HEK293 (cell line): ENCODE measurements around the gene SMARCB1.

ENCODE experiments used
- CTCF ChIA-PET: fragments of 350-600 bp; formaldehyde crosslinking; extraction: SDS; loops from one replicate; lab custom pipeline; 2021; ENCODE audit warnings: antibody characterized with exemption; lab: Yijun Ruan, JAX
- POLR2A ChIA-PET: fragments of 300-600 bp; formaldehyde crosslinking; extraction: SDS; loops from one replicate; lab custom pipeline; 2020; ENCODE audit warnings: antibody characterized with exemption, inconsistent platforms; lab: Yijun Ruan, JAX
- H3K27ac ChIP-seq: fragments of 200-500 bp; sonication (Bioruptor generic); 2 replicates; pipeline ENCODE4 v1.5.1; 2014; ENCODE audit warnings: low read depth, low read length, control low read depth, inconsistent platforms; ENCODE audit errors: extremely low read depth
- H3K36me3 ChIP-seq, 2 experiments: fragments of 200-500 bp in 1 of 2; sonication (Bioruptor generic) in 1 of 2; 1 replicate in 1 of 2; 2 replicates in 1 of 2; pipeline ENCODE4 v1.5.1; 2014 to 2017; ENCODE audit warnings: inconsistent platforms in 2 of 2, low read length in 2 of 2; ENCODE audit not compliant: control insufficient read depth in 2 of 2, insufficient read depth in 1 of 2
- H3K4me1 ChIP-seq: fragments of 200-500 bp; sonication (Bioruptor generic); 2 replicates; pipeline ENCODE4 v1.5.1; 2014; ENCODE audit warnings: mild to moderate bottlenecking, low read length, inconsistent platforms; ENCODE audit not compliant: control insufficient read depth, insufficient read depth
- H3K4me3 ChIP-seq: 2 replicates; pipeline ENCODE4 v1.5.1; 2011; ENCODE audit warnings: low read depth, mild to moderate bottlenecking, control low read depth, low read length, moderate library complexity
- H3K9me3 ChIP-seq: fragments of 200-500 bp; sonication (Bioruptor generic); 2 replicates; pipeline ENCODE4 v1.5.1; 2014; ENCODE audit warnings: low read depth, low read length, inconsistent platforms; ENCODE audit not compliant: control insufficient read depth, insufficient read depth
- FEZF1 ChIP-seq: fragments of 450-650 bp; formaldehyde crosslinking; IDR thresholded peaks from 2 replicates; pipeline ENCODE4 v1.5.1; 2016; ENCODE audit warnings: missing biosample characterization, missing genetic modification characterization
- GLIS1 ChIP-seq: fragments of 450-650 bp; formaldehyde crosslinking; IDR thresholded peaks from 2 replicates; pipeline ENCODE4 v1.5.1; 2016; ENCODE audit warnings: missing biosample characterization, missing genetic modification characterization
- MEIS1 ChIP-seq: sonication (generic); formaldehyde crosslinking; IDR thresholded peaks from 2 replicates; pipeline ENCODE4 v1.8.1; 2022; ENCODE audit warnings: missing genetic modification reagents, mild to moderate bottlenecking, borderline replicate concordance
- OSR2 ChIP-seq: fragments of 450-650 bp; formaldehyde crosslinking; IDR thresholded peaks from 2 replicates; pipeline ENCODE4 v1.5.1; 2016; ENCODE audit warnings: missing biosample characterization, missing genetic modification characterization
- REPIN1 ChIP-seq: fragments of 450-650 bp; formaldehyde crosslinking; IDR thresholded peaks from 2 replicates; pipeline ENCODE4 v1.5.1; 2017; ENCODE audit warnings: missing biosample characterization, missing genetic modification characterization, low read depth
- SCRT2 ChIP-seq: fragments of 450-650 bp; formaldehyde crosslinking; IDR thresholded peaks from 2 replicates; pipeline ENCODE4 v1.5.1; 2016; ENCODE audit warnings: missing biosample characterization, missing genetic modification characterization
- ZBTB48 ChIP-seq: fragments of 450-650 bp; formaldehyde crosslinking; IDR thresholded peaks from 2 replicates; pipeline ENCODE4 v1.5.1; 2016; ENCODE audit warnings: missing biosample characterization, missing genetic modification characterization
- ZFP41 ChIP-seq: fragments of 450-650 bp; formaldehyde crosslinking; IDR thresholded peaks from 2 replicates; pipeline ENCODE4 v1.5.1; 2016; ENCODE audit warnings: missing biosample characterization, missing genetic modification characterization, borderline replicate concordance
- ZNF121 ChIP-seq: fragments of 450-650 bp; formaldehyde crosslinking; IDR thresholded peaks from 2 replicates; pipeline ENCODE4 v1.5.1; 2016; ENCODE audit warnings: missing biosample characterization, missing genetic modification characterization
- ZNF132 ChIP-seq: fragments of 450-650 bp; formaldehyde crosslinking; IDR thresholded peaks from 2 replicates; pipeline ENCODE4 v1.5.1; 2017; ENCODE audit warnings: missing biosample characterization, missing genetic modification characterization, borderline replicate concordance
- ZNF174 ChIP-seq: fragments of 450-650 bp; formaldehyde crosslinking; IDR thresholded peaks from 2 replicates; pipeline ENCODE4 v1.5.0; 2017; ENCODE audit warnings: missing biosample characterization, mild to moderate bottlenecking, missing genetic modification characterization
- ZNF175 ChIP-seq: fragments of 450-650 bp; formaldehyde crosslinking; IDR thresholded peaks from 2 replicates; pipeline ENCODE4 v1.5.1; 2016; ENCODE audit warnings: missing biosample characterization, missing genetic modification characterization
- ZNF2 ChIP-seq: fragments of 450-650 bp; formaldehyde crosslinking; IDR thresholded peaks from 2 replicates; pipeline ENCODE4 v1.5.1; 2016; ENCODE audit warnings: missing biosample characterization, missing genetic modification characterization
- ZNF24 ChIP-seq: fragments of 450-650 bp; formaldehyde crosslinking; IDR thresholded peaks from 2 replicates; pipeline ENCODE4 v1.5.1; 2016; ENCODE audit warnings: missing biosample characterization, missing genetic modification characterization
- ZNF26 ChIP-seq: fragments of 450-650 bp; formaldehyde crosslinking; IDR thresholded peaks from 2 replicates; pipeline ENCODE4 v1.5.1; 2016; ENCODE audit warnings: missing biosample characterization, missing genetic modification characterization
- ZNF324 ChIP-seq: fragments of 450-650 bp; formaldehyde crosslinking; IDR thresholded peaks from 2 replicates; pipeline ENCODE4 v1.5.1; 2016; ENCODE audit warnings: missing biosample characterization, missing genetic modification characterization
- ZNF335 ChIP-seq: fragments of 450-650 bp; formaldehyde crosslinking; conservative IDR thresholded peaks from 2 replicates; pipeline ENCODE4 v1.5.1; 2016; ENCODE audit warnings: missing biosample characterization, missing genetic modification characterization
- ZNF341 ChIP-seq: fragments of 450-650 bp; formaldehyde crosslinking; IDR thresholded peaks from 2 replicates; pipeline ENCODE4; 2016; ENCODE audit warnings: low read depth, missing biosample characterization, missing genetic modification characterization
- ZNF658 ChIP-seq: fragments of 450-650 bp; formaldehyde crosslinking; IDR thresholded peaks from 2 replicates; pipeline ENCODE4; 2016; ENCODE audit warnings: missing biosample characterization, missing genetic modification characterization
- ZSCAN16 ChIP-seq: fragments of 450-650 bp; formaldehyde crosslinking; IDR thresholded peaks from 2 replicates; pipeline ENCODE4 v1.5.1; 2016; ENCODE audit warnings: missing biosample characterization, missing genetic modification characterization
- ZXDB ChIP-seq: fragments of 450-650 bp; formaldehyde crosslinking; IDR thresholded peaks from 2 replicates; pipeline ENCODE4 v1.5.1; 2016; ENCODE audit warnings: missing biosample characterization, missing genetic modification characterization
- TF ChIP-seq, protein P1 (sequence below): fragments of 450-650 bp; formaldehyde crosslinking; IDR thresholded peaks from 2 replicates; pipeline ENCODE4 v1.5.1; 2016; ENCODE audit warnings: missing biosample characterization, missing genetic modification characterization
- TF ChIP-seq, protein P2 (sequence below): fragments of 450-650 bp; formaldehyde crosslinking; IDR thresholded peaks from 2 replicates; pipeline ENCODE4 v1.5.1; 2016; ENCODE audit warnings: missing biosample characterization, missing genetic modification characterization
- TF ChIP-seq, protein P3 (sequence below): fragments of 450-650 bp; formaldehyde crosslinking; conservative IDR thresholded peaks from 2 replicates; pipeline ENCODE4 v1.5.1; 2016; ENCODE audit warnings: low read depth, missing biosample characterization, missing genetic modification characterization

Gene SMARCB1

DNA sequence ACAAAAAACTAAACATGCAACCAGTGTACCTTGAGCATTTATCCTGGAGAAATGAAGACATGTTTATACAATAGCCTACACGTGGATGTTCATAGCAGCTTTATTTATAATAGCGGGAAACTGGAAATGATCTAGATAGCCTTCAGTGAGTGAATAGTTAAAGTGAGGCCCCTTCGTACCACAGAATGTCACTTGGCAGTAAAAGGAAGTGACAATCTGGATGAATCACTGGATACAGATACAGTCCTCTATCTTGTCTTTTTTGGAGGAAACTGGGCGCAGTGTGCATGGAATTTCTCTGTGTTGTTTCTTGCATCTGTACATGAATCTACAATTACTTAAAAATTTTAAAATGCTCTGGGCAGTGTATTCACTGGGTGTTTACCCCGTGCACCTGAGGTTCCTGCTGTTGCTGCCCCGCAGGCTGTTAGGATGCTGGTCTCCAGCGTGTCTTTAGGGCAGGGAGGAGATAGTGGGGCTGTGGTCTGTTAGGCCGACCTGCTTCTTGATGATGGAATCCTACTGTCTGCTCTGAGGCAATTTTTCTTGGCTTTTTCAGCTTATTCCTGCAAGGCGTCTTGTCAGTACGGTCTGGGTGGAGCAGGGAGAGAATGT lies 28.9 kb downstream of the SMARCB1 start:
- Histone ChIP-seq H3K4me1 (no peaks in the 10 kb centered on the region), H3K4me3 (no peak overlapping the region), H3K9me3 (no peaks in the 10 kb centered on the region), H3K27ac (no peak overlapping the region), H3K36me3 (peaks cover 47 to 82% of the 10 kb centered on the region in 2 experiments)
- POLR2A ChIA-PET = no interaction called here
- TF ChIP-seq ZNF2 (tag by site-specific recombination) = no peak
- no peak for TF ChIP-seq ZNF174 (tag by site-specific recombination)
- no peak for TF ChIP-seq ZXDB (tag by site-specific recombination)
- TF ChIP-seq ZNF658 (tag by site-specific recombination) = no peak
- TF ChIP-seq, protein P1, sequence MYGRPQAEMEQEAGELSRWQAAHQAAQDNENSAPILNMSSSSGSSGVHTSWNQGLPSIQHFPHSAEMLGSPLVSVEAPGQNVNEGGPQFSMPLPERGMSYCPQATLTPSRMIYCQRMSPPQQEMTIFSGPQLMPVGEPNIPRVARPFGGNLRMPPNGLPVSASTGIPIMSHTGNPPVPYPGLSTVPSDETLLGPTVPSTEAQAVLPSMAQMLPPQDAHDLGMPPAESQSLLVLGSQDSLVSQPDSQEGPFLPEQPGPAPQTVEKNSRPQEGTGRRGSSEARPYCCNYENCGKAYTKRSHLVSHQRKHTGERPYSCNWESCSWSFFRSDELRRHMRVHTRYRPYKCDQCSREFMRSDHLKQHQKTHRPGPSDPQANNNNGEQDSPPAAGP (tag by site-specific recombination) = no peak
- TF ChIP-seq FEZF1 = no peak
- TF ChIP-seq ZSCAN16 (tag by site-specific recombination) = no peak
- no peak for TF ChIP-seq SCRT2 (tag by site-specific recombination)
- TF ChIP-seq ZNF324 = no peak
- no peak for TF ChIP-seq MEIS1 (CRISPR knock-in tag)
- TF ChIP-seq GLIS1 (tag by site-specific recombination) = no peak
- TF ChIP-seq ZNF24 = no peak
- TF ChIP-seq ZNF121 (tag by site-specific recombination) = no peak
- TF ChIP-seq ZFP41 (tag by site-specific recombination) = no peak
- no peak for TF ChIP-seq REPIN1 (tag by site-specific recombination)
- no peak for TF ChIP-seq ZNF341 (tag by site-specific recombination)
- TF ChIP-seq OSR2 = no peak
- TF ChIP-seq ZNF132 (tag by site-specific recombination) = no peak
- CTCF ChIA-PET = interaction anchor here (0.9 kb wide), 1 partner anchor 67 kb away, joined by 3 read pairs; no protein-coding TSS in a partner anchor

GRCh38 chr22:23816156-23816976 lies 29.6 kb downstream of the SMARCB1 start:
- TF ChIP-seq, protein P2, sequence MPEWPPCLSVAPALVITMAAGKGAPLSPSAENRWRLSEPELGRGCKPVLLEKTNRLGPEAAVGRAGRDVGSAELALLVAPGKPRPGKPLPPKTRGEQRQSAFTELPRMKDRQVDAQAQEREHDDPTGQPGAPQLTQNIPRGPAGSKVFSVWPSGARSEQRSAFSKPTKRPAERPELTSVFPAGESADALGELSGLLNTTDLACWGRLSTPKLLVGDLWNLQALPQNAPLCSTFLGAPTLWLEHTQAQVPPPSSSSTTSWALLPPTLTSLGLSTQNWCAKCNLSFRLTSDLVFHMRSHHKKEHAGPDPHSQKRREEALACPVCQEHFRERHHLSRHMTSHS (tag by site-specific recombination) = no peak
- TF ChIP-seq ZNF26 = no peak
- TF ChIP-seq, protein P3, sequence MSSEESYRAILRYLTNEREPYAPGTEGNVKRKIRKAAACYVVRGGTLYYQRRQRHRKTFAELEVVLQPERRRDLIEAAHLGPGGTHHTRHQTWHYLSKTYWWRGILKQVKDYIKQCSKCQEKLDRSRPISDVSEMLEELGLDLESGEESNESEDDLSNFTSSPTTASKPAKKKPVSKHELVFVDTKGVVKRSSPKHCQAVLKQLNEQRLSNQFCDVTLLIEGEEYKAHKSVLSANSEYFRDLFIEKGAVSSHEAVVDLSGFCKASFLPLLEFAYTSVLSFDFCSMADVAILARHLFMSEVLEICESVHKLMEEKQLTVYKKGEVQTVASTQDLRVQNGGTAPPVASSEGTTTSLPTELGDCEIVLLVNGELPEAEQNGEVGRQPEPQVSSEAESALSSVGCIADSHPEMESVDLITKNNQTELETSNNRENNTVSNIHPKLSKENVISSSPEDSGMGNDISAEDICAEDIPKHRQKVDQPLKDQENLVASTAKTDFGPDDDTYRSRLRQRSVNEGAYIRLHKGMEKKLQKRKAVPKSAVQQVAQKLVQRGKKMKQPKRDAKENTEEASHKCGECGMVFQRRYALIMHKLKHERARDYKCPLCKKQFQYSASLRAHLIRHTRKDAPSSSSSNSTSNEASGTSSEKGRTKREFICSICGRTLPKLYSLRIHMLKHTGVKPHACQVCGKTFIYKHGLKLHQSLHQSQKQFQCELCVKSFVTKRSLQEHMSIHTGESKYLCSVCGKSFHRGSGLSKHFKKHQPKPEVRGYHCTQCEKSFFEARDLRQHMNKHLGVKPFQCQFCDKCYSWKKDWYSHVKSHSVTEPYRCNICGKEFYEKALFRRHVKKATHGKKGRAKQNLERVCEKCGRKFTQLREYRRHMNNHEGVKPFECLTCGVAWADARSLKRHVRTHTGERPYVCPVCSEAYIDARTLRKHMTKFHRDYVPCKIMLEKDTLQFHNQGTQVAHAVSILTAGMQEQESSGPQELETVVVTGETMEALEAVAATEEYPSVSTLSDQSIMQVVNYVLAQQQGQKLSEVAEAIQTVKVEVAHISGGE (tag by site-specific recombination) = no peak
- TF ChIP-seq ZNF175 (tag by site-specific recombination) = no peak
- TF ChIP-seq ZBTB48 (tag by site-specific recombination) = no peak
- TF ChIP-seq ZNF658 (tag by site-specific recombination) = no peak
- no peak for TF ChIP-seq OSR2
- TF ChIP-seq ZNF335 (tag by site-specific recombination) = no peak
- TF ChIP-seq, all 188 proteins: peak for 0
- H3K4me3 ChIP-seq = no peak overlapping the region
- POLR2A ChIA-PET = no interaction called here
- no peaks in the 10 kb centered on the region for H3K4me1 ChIP-seq
- no peaks in the 10 kb centered on the region for H3K9me3 ChIP-seq
- CTCF ChIA-PET = no interaction called here
- H3K27ac ChIP-seq = no peak overlapping the region
- H3K36me3 ChIP-seq = peaks cover 48 to 82% of the 10 kb centered on the region in 2 experiments
